Choroid plexus epithelial cell (primary cell): ENCODE data around the gene SH3BP2.

Source experiments
- DNase-seq: peaks from one replicate; pipeline ENCODE4 v3.0.0-alpha.2; 2010; ENCODE audit warnings: low read depth
- H3K4me3 ChIP-seq: 2 replicates; pipeline ENCODE4 v1.5.1; 2011; ENCODE audit warnings: low read depth, mild to moderate bottlenecking, control low read depth, low read length, moderate library complexity
- CTCF ChIP-seq: conservative IDR thresholded peaks from 2 replicates; pipeline ENCODE4 v1.5.1; 2011; ENCODE audit warnings: low read depth, mild to moderate bottlenecking, control low read depth, inconsistent platforms, low read length, moderate library complexity

Gene SH3BP2

GRCh38 chr4:2839060-2839459 is 46.2 kb downstream of the SH3BP2 start:
- DNase-seq, result no peak
- no peak overlapping the region for H3K4me3 ChIP-seq
- no peak for TF ChIP-seq CTCF

GRCh38 chr4:2842687-2843262 is 49.9 kb downstream of the SH3BP2 start:
- no peak for DNase-seq
- no peak for TF ChIP-seq CTCF
- peak overlapping the region; percentile 83 for H3K4me3 ChIP-seq

GRCh38 chr4:2843263-2843940 is 50.5 kb downstream of the SH3BP2 start, which contains the start of gene ADD1:
TSS of gene ADD1 (plus strand) at chr4:2843844. CDS start at chr4:2875916, 32,072 bp downstream.
- DNase-seq, result peak; percentile 94
- no peak for TF ChIP-seq CTCF
- peak within 1 kb of the TSS; percentile 83 for H3K4me3 ChIP-seq

- TF ChIP-seq CTCF, result no peak
- DNase-seq, result peak; percentile 39
- peak overlapping the region; percentile 83 for H3K4me3 ChIP-seq
These were observed 51.2 kb downstream of the SH3BP2 start for GRCh38 chr4:2843941-2844584.

- no peak overlapping the region for H3K4me3 ChIP-seq
- DNase-seq, result no peak
- TF ChIP-seq CTCF, result no peak
These were observed 53.3 kb downstream of the SH3BP2 start for GRCh38 chr4:2846172-2846571.

GRCh38 chr4:2847302-2847871 is 54.5 kb downstream of the SH3BP2 start:
- DNase-seq, result no peak
- no peak for TF ChIP-seq CTCF
- no peak overlapping the region for H3K4me3 ChIP-seq
